HG02938 (cell line): ENCODE data around the gene GAS1.
A peak's percentile ranks its signal among the peaks of the same experiment; 100 is the strongest.

Experiments
- ATAC-seq: cut with Tn5 transposase; IDR thresholded peaks from one replicate; pipeline ENCODE4 v1.9.1; 2021; ENCODE audit warnings: mild to moderate bottlenecking, moderate library complexity; ENCODE audit not compliant: unreplicated experiment

The GAS1 gene

GRCh38 chr9:86947146-86948073 is at the start of gene GAS1:
GAS1 (minus strand) TSS chr9:86947506; CDS start chr9:86946779, 727 bp downstream.
- peak; percentile 50 for ATAC-seq

- ATAC-seq, result no peak
Observed at GRCh38 chr9:86994231-86994630, 46.9 kb upstream of the GAS1 start.

- no peak for ATAC-seq
Observed at GRCh38 chr9:86993830-86994229, 46.5 kb upstream of the GAS1 start.

GRCh38 chr9:86991077-86991476 is 43.8 kb upstream of the GAS1 start:
- ATAC-seq, result no peak

GRCh38 chr9:86990290-86990689 is 43.0 kb upstream of the GAS1 start:
- no peak for ATAC-seq

GRCh38 chr9:86987900-86988299 is 40.6 kb upstream of the GAS1 start:
- ATAC-seq, result no peak

- no peak for ATAC-seq
Observed at GRCh38 chr9:86985132-86985647, 37.9 kb upstream of the GAS1 start.

- no peak for ATAC-seq
Observed at GRCh38 chr9:86983620-86984259, 36.4 kb upstream of the GAS1 start.

GRCh38 chr9:86983249-86983619 is 35.9 kb upstream of the GAS1 start:
- no peak for ATAC-seq

- ATAC-seq, result no peak
Observed at GRCh38 chr9:86980802-86981201, 33.5 kb upstream of the GAS1 start.

GRCh38 chr9:86979657-86980056 is 32.4 kb upstream of the GAS1 start:
- ATAC-seq, result no peak

GRCh38 chr9:86978922-86979474 is 31.7 kb upstream of the GAS1 start:
- ATAC-seq, result no peak

GRCh38 chr9:86978413-86978812 is 31.1 kb upstream of the GAS1 start:
- no peak for ATAC-seq

- ATAC-seq, result no peak
Observed at GRCh38 chr9:86977205-86977835, 30.0 kb upstream of the GAS1 start.

- no peak for ATAC-seq
Observed at GRCh38 chr9:86975606-86976005, 28.3 kb upstream of the GAS1 start.

GRCh38 chr9:86975036-86975435 is 27.7 kb upstream of the GAS1 start:
- ATAC-seq, result no peak

GRCh38 chr9:86974421-86974820 is 27.1 kb upstream of the GAS1 start:
- ATAC-seq, result no peak

GRCh38 chr9:86971742-86972141 is 24.4 kb upstream of the GAS1 start:
- ATAC-seq, result no peak

- no peak for ATAC-seq
Observed at GRCh38 chr9:86968258-86968920, 21.1 kb upstream of the GAS1 start.

GRCh38 chr9:86966852-86967511 is 19.7 kb upstream of the GAS1 start:
- ATAC-seq, result no peak
